T-helper 2 cell treated with Interferon-gamma antibody and Interleukin-4, amounts not matched to agents 5 μg/mL and 100 μg/mL, for 36 hours (primary cell): ENCODE results near the gene ERCC1.

Experiments
- DNase-seq: peaks from one replicate; pipeline ENCODE4 v3.0.0; 2021; ENCODE audit warnings: low spot score
- H3K27ac Mint-ChIP-seq: one replicate; pipeline ENCODE4 v1.8.0; 2021; ENCODE audit warnings: mild to moderate bottlenecking, mixed read lengths
- H3K27me3 Mint-ChIP-seq: one replicate; pipeline ENCODE4 v1.8.0; 2021; ENCODE audit warnings: low read depth, mixed read lengths
- H3K36me3 Mint-ChIP-seq: one replicate; pipeline ENCODE4 v1.8.0; 2021; ENCODE audit warnings: low read depth, mixed read lengths
- H3K4me1 Mint-ChIP-seq: one replicate; pipeline ENCODE4 v1.8.0; 2021; ENCODE audit warnings: low read depth, mixed read lengths
- H3K4me3 Mint-ChIP-seq: one replicate; pipeline ENCODE4 v1.8.0; 2022; ENCODE audit warnings: mild to moderate bottlenecking, moderate library complexity, mixed read lengths
- H3K9me3 Mint-ChIP-seq: one replicate; pipeline ENCODE4 v1.8.0; 2021; ENCODE audit warnings: mixed read lengths

The ERCC1 gene

GRCh38 chr19:45464852-45465441 is 41.2 kb upstream of the ERCC1 start:
- Mint-ChIP-seq H3K36me3 (no peaks in the 10 kb centered on the region), H3K4me1 (peaks cover 12% of the 10 kb centered on the region), H3K27ac (no peak overlapping the region), H3K9me3 (no peaks in the 10 kb centered on the region), H3K27me3 (peaks cover 21% of the 10 kb centered on the region), H3K4me3 (no peak overlapping the region)
- no peak for DNase-seq

DNA sequence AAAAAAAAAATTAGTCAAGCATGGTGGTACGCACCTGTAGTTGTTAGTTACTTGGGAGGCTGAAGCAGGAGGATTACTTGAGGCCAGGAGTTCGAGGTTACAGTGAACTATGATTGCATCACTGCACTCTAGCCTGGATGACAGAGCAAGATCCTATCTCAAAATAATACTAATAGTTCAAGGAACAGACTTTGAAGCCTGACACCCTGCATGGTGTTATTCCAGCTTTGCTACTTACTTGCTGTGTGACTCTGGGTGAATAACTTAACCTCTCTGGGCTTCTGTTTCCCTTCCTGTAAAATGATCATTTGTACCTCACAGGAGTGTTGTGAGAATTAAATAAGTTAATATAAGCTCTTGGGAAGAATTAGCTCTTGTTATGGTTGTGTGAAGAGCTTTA is 40.6 kb upstream of the ERCC1 start:
- Mint-ChIP-seq H3K27ac (no peak overlapping the region), H3K4me1 (peaks cover 9% of the 10 kb centered on the region), H3K9me3 (no peaks in the 10 kb centered on the region), H3K36me3 (no peaks in the 10 kb centered on the region), H3K27me3 (peaks cover 21% of the 10 kb centered on the region), H3K4me3 (no peak overlapping the region)
- DNase-seq, result no peak

GRCh38 chr19:45463241-45463640 is 39.5 kb upstream of the ERCC1 start:
- Mint-ChIP-seq H3K36me3 (no peaks in the 10 kb centered on the region), H3K27ac (no peak overlapping the region), H3K27me3 (peaks cover 21% of the 10 kb centered on the region)

GRCh38 chr19:45462174-45462573 is 38.5 kb upstream of the ERCC1 start:
- peaks cover 2% of the 10 kb centered on the region for H3K4me1 Mint-ChIP-seq
- H3K36me3 Mint-ChIP-seq, result no peaks in the 10 kb centered on the region
- no peak for DNase-seq
- H3K27me3 Mint-ChIP-seq, result peaks cover 23% of the 10 kb centered on the region
- H3K4me3 Mint-ChIP-seq, result no peak overlapping the region
- no peak overlapping the region for H3K27ac Mint-ChIP-seq
- no peaks in the 10 kb centered on the region for H3K9me3 Mint-ChIP-seq

More at GRCh38 chr19:45463241-45463640, 39.5 kb upstream of the ERCC1 start:
- DNase-seq, result no peak
- Mint-ChIP-seq H3K4me1 (peaks cover 5% of the 10 kb centered on the region), H3K4me3 (no peak overlapping the region), H3K9me3 (no peaks in the 10 kb centered on the region)

DNA sequence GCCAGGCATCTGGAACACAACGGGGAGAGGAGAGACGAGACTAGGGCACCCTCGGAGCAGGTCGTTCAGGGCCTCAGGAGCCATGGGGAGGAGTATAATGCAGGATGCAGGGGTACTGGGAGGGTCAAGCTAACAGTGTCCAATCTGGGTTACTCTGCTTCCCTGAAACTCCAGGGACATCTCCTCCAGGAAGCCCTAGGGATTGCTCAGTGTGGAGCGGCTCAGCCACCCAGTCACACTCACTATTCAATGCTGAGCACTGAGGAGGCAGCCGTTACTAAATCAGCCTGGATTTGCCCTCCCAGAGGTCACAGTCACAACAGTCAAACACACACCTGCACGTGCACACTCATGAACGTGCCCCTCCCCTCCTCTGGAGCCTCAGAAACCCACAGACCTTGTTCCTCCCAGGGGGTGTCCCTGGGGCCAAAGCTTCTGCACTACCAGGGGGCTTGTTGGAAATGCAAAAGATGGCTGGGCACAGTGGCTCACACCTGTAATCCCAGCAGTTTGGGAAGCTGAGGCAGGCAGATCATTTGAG is 37.2 kb upstream of the ERCC1 start:
- Mint-ChIP-seq H3K36me3 (no peaks in the 10 kb centered on the region), H3K27ac (no peak overlapping the region)

GRCh38 chr19:45457776-45458175 is 34.1 kb upstream of the ERCC1 start:
- Mint-ChIP-seq H3K36me3 (no peaks in the 10 kb centered on the region), H3K9me3 (no peaks in the 10 kb centered on the region), H3K27ac (no peak overlapping the region), H3K4me1 (peaks cover 17% of the 10 kb centered on the region), H3K4me3 (no peak overlapping the region), H3K27me3 (peaks cover 14% of the 10 kb centered on the region)
- DNase-seq, result no peak

More for the DNA sequence above, 37.2 kb upstream of the ERCC1 start:
- H3K4me1 Mint-ChIP-seq, result peaks cover 8% of the 10 kb centered on the region
- no peak for DNase-seq
- peaks cover 18% of the 10 kb centered on the region for H3K27me3 Mint-ChIP-seq
- H3K9me3 Mint-ChIP-seq, result no peaks in the 10 kb centered on the region
- H3K4me3 Mint-ChIP-seq, result no peak overlapping the region

GRCh38 chr19:45456500-45456815 is 32.7 kb upstream of the ERCC1 start:
- Mint-ChIP-seq H3K27ac (no peak overlapping the region), H3K27me3 (peaks cover 14% of the 10 kb centered on the region), H3K4me3 (no peak overlapping the region), H3K4me1 (peaks cover 24% of the 10 kb centered on the region), H3K36me3 (no peaks in the 10 kb centered on the region), H3K9me3 (no peaks in the 10 kb centered on the region)
- DNase-seq, result no peak

DNA sequence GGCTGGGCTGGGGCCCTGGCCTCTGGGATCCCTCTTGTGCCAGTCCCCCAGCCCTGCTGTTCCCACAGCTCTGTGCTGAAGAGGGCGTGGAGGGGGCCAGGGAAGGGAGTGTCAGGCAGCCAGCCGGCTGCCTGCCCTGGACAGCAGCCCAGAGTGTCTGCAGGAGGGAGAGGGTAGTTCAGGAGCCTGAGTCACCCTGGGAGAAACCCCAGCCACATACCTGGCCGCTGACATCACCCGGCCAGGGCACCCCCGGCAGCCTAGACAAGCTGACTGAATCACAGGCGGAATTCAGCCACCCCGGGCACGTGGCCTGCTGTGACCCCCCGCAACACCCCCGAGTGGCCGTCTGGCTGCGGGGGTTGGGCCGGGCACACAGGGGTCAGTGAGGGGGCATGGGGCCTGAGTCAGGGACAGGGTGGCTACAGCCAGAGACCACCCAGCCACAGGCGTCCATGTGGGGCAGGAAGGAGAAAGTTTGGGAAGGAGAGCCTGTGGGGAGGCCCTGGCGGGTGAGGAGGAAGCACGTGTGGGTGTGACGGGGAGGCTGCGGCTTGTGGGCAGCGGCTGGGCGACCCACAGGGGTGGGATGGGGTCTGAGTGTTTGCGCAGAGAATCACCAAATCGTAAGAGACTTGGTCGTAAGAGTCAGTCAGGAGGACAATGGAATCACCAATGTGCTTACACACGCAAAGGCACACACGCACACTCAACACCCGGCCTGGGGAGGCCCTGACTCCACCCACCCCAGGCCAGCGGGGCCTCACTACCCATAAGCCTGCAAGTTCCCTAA is 32.2 kb upstream of the ERCC1 start:
- no peaks in the 10 kb centered on the region for H3K9me3 Mint-ChIP-seq
- DNase-seq, result peak; percentile 72
- H3K4me1 Mint-ChIP-seq, result peaks cover 29% of the 10 kb centered on the region
- no peaks in the 10 kb centered on the region for H3K36me3 Mint-ChIP-seq
- no peak overlapping the region for H3K27ac Mint-ChIP-seq
- H3K4me3 Mint-ChIP-seq, result no peak overlapping the region
- H3K27me3 Mint-ChIP-seq, result peaks cover 11% of the 10 kb centered on the region

DNA sequence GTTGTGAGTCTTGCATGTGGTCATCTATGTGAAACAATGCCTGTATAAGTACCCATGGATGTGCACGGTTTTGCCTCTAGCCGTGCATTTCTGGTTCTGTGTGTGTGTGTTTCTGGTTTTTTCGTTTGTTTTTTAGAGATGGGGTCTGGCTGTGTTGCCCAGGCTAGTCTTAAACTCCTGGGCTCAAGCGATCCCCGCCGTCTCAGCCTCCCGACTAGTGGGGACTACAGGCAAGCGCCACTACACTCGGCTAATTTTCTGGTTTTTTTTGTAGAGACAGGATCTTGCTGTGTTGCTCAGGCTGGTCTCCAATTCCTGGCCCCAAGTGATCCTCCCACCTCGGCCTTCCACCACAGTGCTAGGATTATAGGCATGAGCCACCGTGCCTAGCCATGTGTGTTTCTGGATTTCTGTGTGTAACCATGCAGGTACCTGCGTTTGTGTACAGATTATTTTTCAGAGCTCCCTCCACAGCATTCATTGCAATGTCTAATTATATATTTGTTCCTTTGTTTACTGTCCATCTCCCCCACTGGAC is 28.2 kb upstream of the ERCC1 start:
- Mint-ChIP-seq H3K4me3 (peak overlapping the region; percentile 87), H3K4me1 (peaks cover 43% of the 10 kb centered on the region), H3K27me3 (peaks cover 5% of the 10 kb centered on the region), H3K36me3 (no peaks in the 10 kb centered on the region), H3K27ac (peak overlapping the region; percentile 96), H3K9me3 (no peaks in the 10 kb centered on the region)
- no peak for DNase-seq

GRCh38 chr19:45451131-45451849 is 27.6 kb upstream of the ERCC1 start:
- H3K4me3 Mint-ChIP-seq, result peak overlapping the region; percentile 87
- H3K4me1 Mint-ChIP-seq, result peaks cover 43% of the 10 kb centered on the region
- DNase-seq, result peak; percentile 62
- H3K9me3 Mint-ChIP-seq, result no peaks in the 10 kb centered on the region
- H3K27ac Mint-ChIP-seq, result peak overlapping the region; percentile 96
- peaks cover 5% of the 10 kb centered on the region for H3K27me3 Mint-ChIP-seq
- no peaks in the 10 kb centered on the region for H3K36me3 Mint-ChIP-seq

- no peak for DNase-seq
- Mint-ChIP-seq H3K36me3 (no peaks in the 10 kb centered on the region), H3K27me3 (peaks cover 5% of the 10 kb centered on the region), H3K4me1 (peaks cover 40% of the 10 kb centered on the region), H3K27ac (peak overlapping the region; percentile 95), H3K4me3 (peak overlapping the region; percentile 91), H3K9me3 (no peaks in the 10 kb centered on the region)
Measured at GRCh38 chr19:45450012-45450333, 26.3 kb upstream of the ERCC1 start.

- Mint-ChIP-seq H3K9me3 (no peaks in the 10 kb centered on the region), H3K36me3 (no peaks in the 10 kb centered on the region), H3K27me3 (peaks cover 4% of the 10 kb centered on the region), H3K4me3 (peak overlapping the region; percentile 68), H3K27ac (peak overlapping the region; percentile 77), H3K4me1 (peaks cover 42% of the 10 kb centered on the region)
- DNase-seq, result no peak
Measured at GRCh38 chr19:45448887-45449299, 25.2 kb upstream of the ERCC1 start.

GRCh38 chr19:45448425-45448756 is 24.7 kb upstream of the ERCC1 start:
- Mint-ChIP-seq H3K9me3 (no peaks in the 10 kb centered on the region), H3K27ac (peak overlapping the region; percentile 55), H3K4me1 (peaks cover 44% of the 10 kb centered on the region), H3K4me3 (peak overlapping the region; percentile 53), H3K36me3 (no peaks in the 10 kb centered on the region), H3K27me3 (peaks cover 2% of the 10 kb centered on the region)
- no peak for DNase-seq

DNA sequence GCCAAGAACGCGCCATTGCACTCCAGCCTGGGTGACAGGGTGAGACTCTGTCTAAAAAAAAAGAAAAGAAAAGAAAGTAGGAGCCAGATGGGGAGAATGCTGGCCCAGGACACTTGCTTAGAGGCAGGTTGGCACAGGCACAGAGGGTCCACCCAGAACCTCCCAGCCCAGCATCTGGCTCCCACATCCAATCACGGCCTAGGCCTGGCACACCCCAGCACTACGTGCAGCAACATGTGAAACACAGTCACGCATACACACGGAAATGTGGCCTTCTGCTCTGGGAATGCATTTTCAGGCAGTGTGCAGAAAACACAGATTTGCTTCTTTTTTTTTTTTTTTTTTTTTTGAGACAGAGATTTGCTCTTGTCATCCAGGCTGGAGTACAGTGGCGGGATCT is 23.2 kb upstream of the ERCC1 start:
- H3K27ac Mint-ChIP-seq, result no peak overlapping the region
- peaks cover 51% of the 10 kb centered on the region for H3K4me1 Mint-ChIP-seq
- H3K27me3 Mint-ChIP-seq, result peaks cover 2% of the 10 kb centered on the region
- no peaks in the 10 kb centered on the region for H3K36me3 Mint-ChIP-seq
- DNase-seq, result no peak
- H3K9me3 Mint-ChIP-seq, result no peaks in the 10 kb centered on the region
- no peak overlapping the region for H3K4me3 Mint-ChIP-seq
